GM12878 (cell line): ENCODE data around the gene C17orf114.

Source experiments
- BHLHE40 ChIP-seq, 2 experiments: fragments of 450-650 bp in 1 of 2; IDR thresholded peaks; 2 replicates each; pipeline ENCODE4 v1.6.1; 2011 to 2017; ENCODE audit warnings: low read depth in 2 of 2, borderline replicate concordance in 1 of 2, improper control_type of control experiment in 1 of 2, low read length in 1 of 2, mild to moderate bottlenecking in 1 of 2
- FOS ChIP-seq: IDR thresholded peaks from 3 replicates; pipeline ENCODE4 v1.6.1; 2011; ENCODE audit warnings: borderline replicate concordance; ENCODE audit not compliant: insufficient read length; ENCODE audit errors: extremely low read depth
- MXI1 ChIP-seq: fragments of 150-350 bp; IDR thresholded peaks from 2 replicates; pipeline ENCODE4 v1.6.1; 2011; ENCODE audit warnings: low read depth, mild to moderate bottlenecking, inconsistent platforms, low read length, improper control_type of control experiment
- NBN ChIP-seq: fragments of 450-650 bp; IDR thresholded peaks from 2 replicates; pipeline ENCODE4 v1.6.1; 2016
- PML ChIP-seq: IDR thresholded peaks from 2 replicates; pipeline ENCODE4 v1.6.1; 2012; ENCODE audit warnings: low read length, inconsistent platforms
- POLR2A ChIP-seq: IDR thresholded peaks from 2 replicates; pipeline ENCODE4 v1.6.1; 2011; ENCODE audit warnings: low read depth, mild to moderate bottlenecking, low read length
- POLR2AphosphoS5 ChIP-seq: IDR thresholded peaks from 2 replicates; pipeline ENCODE4 v1.6.1; 2011; ENCODE audit warnings: mild to moderate bottlenecking, low read length, inconsistent platforms
- SMAD1 ChIP-seq: fragments of 450-650 bp; IDR thresholded peaks from 2 replicates; pipeline ENCODE4 v1.6.1; 2018; ENCODE audit warnings: mild to moderate bottlenecking, low read depth; ENCODE audit not compliant: partially characterized antibody
- SUPT20H ChIP-seq: IDR thresholded peaks from 2 replicates; pipeline ENCODE4 v1.6.1; 2011; ENCODE audit warnings: low read depth, mild to moderate bottlenecking, low read length, moderate library complexity, borderline replicate concordance; ENCODE audit not compliant: control insufficient read depth
- TAF1 ChIP-seq: IDR thresholded peaks from 2 replicates; pipeline ENCODE4 v1.6.1; 2011; ENCODE audit warnings: mild to moderate bottlenecking, low read depth, low read length, borderline replicate concordance
- YY1 ChIP-seq: IDR thresholded peaks from 2 replicates; pipeline ENCODE4 v1.6.1; 2011; ENCODE audit warnings: low read depth, mild to moderate bottlenecking, low read length
- ZNF274 ChIP-seq: IDR thresholded peaks from one replicate; pipeline ENCODE4 v1.8.0; 2011; ENCODE audit not compliant: insufficient read length, insufficient read depth
- TF ChIP-seq, protein P1 (sequence below): IDR thresholded peaks from 2 replicates; pipeline ENCODE4 v1.6.1; 2011; ENCODE audit warnings: mild to moderate bottlenecking, low read depth, low read length, moderate library complexity; ENCODE audit not compliant: insufficient replicate concordance
- TF ChIP-seq, protein P2 (sequence below): IDR thresholded peaks from 2 replicates; pipeline ENCODE4 v1.6.1; 2012; ENCODE audit warnings: low read depth, low read length, improper control_type of control experiment
- TF ChIP-seq, protein P3 (sequence below): fragments of 450-650 bp; conservative IDR thresholded peaks from 2 replicates; pipeline ENCODE4 v1.6.1; 2017; ENCODE audit warnings: mild to moderate bottlenecking, moderate library complexity
- TF ChIP-seq, protein P4 (sequence below): fragments of 450-650 bp; formaldehyde crosslinking; IDR thresholded peaks from 2 replicates; pipeline ENCODE4 v1.5.0; 2022; ENCODE audit warnings: mild to moderate bottlenecking, missing genetic modification characterization
- TF ChIP-seq, protein P5 (sequence below): fragments of 450-650 bp; IDR thresholded peaks from 2 replicates; pipeline ENCODE4 v1.6.1; 2017; ENCODE audit warnings: mild to moderate bottlenecking, moderate library complexity

The C17orf114 gene

DNA sequence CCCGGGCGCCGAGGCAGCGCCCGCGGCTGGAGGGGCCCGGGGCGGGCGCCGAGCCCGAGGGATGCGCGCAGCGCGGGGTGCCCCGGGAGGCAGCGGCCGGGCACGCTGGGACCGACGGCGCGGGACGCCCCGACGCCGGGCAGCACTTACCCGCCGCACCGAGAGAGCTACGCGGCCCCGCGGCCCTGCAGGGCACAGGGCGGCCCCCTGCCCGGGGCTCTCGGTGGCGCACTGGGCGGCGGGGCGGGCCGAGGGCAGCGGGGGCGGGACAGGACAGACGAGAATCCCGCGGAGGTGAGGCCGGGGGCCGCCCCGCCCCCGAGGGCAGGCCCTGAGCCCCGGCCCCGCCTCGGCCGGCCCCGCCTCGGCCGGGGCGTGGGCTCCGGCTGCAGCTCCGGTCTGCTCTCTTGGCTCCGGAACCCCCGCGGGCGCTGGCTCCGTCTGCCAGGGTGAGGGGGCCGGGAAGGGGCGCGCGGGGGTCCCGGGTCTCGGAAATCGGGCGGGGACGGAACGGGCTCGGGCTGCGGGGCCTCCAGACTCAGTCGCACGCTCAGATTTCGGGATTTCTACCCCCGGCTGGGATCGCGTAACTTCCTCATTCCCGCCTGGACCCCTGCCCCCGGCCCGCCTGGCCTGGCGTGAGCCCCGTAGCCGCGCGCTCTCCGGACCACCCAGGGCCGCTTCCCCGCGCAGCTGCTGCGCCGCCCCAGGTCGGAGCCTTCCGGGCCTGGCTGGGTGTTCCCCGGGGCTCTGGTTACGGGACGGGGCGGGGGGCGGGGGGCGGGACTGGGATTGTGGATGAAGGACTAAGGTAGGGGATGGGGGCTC lies 4.9 kb upstream of the C17orf114 start, which contains the start of gene PLD2 (continued):
- no peak for TF ChIP-seq ZNF274
- TF ChIP-seq POLR2AphosphoS5: peak; percentile 47; the same call in 1 of the 2 replicates
- TF ChIP-seq, protein P1, sequence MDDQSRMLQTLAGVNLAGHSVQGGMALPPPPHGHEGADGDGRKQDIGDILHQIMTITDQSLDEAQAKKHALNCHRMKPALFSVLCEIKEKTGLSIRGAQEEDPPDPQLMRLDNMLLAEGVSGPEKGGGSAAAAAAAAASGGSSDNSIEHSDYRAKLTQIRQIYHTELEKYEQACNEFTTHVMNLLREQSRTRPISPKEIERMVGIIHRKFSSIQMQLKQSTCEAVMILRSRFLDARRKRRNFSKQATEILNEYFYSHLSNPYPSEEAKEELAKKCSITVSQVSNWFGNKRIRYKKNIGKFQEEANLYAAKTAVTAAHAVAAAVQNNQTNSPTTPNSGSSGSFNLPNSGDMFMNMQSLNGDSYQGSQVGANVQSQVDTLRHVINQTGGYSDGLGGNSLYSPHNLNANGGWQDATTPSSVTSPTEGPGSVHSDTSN: no peak
- TF ChIP-seq, protein P2, sequence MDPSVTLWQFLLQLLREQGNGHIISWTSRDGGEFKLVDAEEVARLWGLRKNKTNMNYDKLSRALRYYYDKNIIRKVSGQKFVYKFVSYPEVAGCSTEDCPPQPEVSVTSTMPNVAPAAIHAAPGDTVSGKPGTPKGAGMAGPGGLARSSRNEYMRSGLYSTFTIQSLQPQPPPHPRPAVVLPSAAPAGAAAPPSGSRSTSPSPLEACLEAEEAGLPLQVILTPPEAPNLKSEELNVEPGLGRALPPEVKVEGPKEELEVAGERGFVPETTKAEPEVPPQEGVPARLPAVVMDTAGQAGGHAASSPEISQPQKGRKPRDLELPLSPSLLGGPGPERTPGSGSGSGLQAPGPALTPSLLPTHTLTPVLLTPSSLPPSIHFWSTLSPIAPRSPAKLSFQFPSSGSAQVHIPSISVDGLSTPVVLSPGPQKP: no peak
- peak; percentile 38 for TF ChIP-seq MXI1
- TF ChIP-seq YY1: 0 out of 2 replicates have a peak, but pooled peaks have one; percentile 10
- TF ChIP-seq, protein P3, sequence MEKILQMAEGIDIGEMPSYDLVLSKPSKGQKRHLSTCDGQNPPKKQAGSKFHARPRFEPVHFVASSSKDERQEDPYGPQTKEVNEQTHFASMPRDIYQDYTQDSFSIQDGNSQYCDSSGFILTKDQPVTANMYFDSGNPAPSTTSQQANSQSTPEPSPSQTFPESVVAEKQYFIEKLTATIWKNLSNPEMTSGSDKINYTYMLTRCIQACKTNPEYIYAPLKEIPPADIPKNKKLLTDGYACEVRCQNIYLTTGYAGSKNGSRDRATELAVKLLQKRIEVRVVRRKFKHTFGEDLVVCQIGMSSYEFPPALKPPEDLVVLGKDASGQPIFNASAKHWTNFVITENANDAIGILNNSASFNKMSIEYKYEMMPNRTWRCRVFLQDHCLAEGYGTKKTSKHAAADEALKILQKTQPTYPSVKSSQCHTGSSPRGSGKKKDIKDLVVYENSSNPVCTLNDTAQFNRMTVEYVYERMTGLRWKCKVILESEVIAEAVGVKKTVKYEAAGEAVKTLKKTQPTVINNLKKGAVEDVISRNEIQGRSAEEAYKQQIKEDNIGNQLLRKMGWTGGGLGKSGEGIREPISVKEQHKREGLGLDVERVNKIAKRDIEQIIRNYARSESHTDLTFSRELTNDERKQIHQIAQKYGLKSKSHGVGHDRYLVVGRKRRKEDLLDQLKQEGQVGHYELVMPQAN: peak; percentile 49; the same call in 1 of the 2 replicates
- TF ChIP-seq, protein P4, sequence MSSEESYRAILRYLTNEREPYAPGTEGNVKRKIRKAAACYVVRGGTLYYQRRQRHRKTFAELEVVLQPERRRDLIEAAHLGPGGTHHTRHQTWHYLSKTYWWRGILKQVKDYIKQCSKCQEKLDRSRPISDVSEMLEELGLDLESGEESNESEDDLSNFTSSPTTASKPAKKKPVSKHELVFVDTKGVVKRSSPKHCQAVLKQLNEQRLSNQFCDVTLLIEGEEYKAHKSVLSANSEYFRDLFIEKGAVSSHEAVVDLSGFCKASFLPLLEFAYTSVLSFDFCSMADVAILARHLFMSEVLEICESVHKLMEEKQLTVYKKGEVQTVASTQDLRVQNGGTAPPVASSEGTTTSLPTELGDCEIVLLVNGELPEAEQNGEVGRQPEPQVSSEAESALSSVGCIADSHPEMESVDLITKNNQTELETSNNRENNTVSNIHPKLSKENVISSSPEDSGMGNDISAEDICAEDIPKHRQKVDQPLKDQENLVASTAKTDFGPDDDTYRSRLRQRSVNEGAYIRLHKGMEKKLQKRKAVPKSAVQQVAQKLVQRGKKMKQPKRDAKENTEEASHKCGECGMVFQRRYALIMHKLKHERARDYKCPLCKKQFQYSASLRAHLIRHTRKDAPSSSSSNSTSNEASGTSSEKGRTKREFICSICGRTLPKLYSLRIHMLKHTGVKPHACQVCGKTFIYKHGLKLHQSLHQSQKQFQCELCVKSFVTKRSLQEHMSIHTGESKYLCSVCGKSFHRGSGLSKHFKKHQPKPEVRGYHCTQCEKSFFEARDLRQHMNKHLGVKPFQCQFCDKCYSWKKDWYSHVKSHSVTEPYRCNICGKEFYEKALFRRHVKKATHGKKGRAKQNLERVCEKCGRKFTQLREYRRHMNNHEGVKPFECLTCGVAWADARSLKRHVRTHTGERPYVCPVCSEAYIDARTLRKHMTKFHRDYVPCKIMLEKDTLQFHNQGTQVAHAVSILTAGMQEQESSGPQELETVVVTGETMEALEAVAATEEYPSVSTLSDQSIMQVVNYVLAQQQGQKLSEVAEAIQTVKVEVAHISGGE: no peak
- no peak for TF ChIP-seq FOS
- TF ChIP-seq, protein P5, sequence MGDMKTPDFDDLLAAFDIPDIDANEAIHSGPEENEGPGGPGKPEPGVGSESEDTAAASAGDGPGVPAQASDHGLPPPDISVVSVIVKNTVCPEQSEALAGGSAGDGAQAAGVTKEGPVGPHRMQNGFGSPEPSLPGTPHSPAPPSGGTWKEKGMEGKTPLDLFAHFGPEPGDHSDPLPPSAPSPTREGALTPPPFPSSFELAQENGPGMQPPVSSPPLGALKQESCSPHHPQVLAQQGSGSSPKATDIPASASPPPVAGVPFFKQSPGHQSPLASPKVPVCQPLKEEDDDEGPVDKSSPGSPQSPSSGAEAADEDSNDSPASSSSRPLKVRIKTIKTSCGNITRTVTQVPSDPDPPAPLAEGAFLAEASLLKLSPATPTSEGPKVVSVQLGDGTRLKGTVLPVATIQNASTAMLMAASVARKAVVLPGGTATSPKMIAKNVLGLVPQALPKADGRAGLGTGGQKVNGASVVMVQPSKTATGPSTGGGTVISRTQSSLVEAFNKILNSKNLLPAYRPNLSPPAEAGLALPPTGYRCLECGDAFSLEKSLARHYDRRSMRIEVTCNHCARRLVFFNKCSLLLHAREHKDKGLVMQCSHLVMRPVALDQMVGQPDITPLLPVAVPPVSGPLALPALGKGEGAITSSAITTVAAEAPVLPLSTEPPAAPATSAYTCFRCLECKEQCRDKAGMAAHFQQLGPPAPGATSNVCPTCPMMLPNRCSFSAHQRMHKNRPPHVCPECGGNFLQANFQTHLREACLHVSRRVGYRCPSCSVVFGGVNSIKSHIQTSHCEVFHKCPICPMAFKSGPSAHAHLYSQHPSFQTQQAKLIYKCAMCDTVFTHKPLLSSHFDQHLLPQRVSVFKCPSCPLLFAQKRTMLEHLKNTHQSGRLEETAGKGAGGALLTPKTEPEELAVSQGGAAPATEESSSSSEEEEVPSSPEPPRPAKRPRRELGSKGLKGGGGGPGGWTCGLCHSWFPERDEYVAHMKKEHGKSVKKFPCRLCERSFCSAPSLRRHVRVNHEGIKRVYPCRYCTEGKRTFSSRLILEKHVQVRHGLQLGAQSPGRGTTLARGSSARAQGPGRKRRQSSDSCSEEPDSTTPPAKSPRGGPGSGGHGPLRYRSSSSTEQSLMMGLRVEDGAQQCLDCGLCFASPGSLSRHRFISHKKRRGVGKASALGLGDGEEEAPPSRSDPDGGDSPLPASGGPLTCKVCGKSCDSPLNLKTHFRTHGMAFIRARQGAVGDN: 0 out of 2 replicates have a peak, but pooled peaks have one; percentile 29
- peak; percentile 55; the same call in 1 of the 2 replicates for TF ChIP-seq TAF1
- no peak for TF ChIP-seq NBN
- TF ChIP-seq BHLHE40 (IDR thresholded peaks at IDR 0.05; ENCODE audit: borderline replicate concordance in 1 of 2, low read depth in 2 of 2, low read length in 1 of 2): peak in 1 of 2 experiments; percentile 39; a peak in 1 of 4 replicates
- no peak for TF ChIP-seq SUPT20H
- peak; percentile 80 for TF ChIP-seq POLR2A
- TF ChIP-seq PML: no peak
- no peak for TF ChIP-seq SMAD1
